Hepatocyte (in vitro differentiated cells): Measurements from ENCODE around the gene ATP13A2. TPM values are rescaled to one million over a fixed set of nuclear protein-coding genes. Genes with fewer than 3 reads are reported as not detected.

Experiments used
- DNase-seq: peaks from one replicate; pipeline ENCODE4 v3.0.0-alpha.2; 2016; ENCODE audit warnings: low spot score
- H2AFZ ChIP-seq: fragments of 200-600 bp; sonication (generic); 2 replicates; pipeline ENCODE4 v1.6.0; 2016; ENCODE audit warnings: antibody characterized with exemption, mild to moderate bottlenecking
- H3K27ac ChIP-seq: fragments of 200-600 bp; sonication (generic); 2 replicates; pipeline ENCODE4 v1.5.1; 2016; ENCODE audit warnings: mild to moderate bottlenecking
- H3K27me3 ChIP-seq: fragments of 200-600 bp; sonication (generic); 2 replicates; pipeline ENCODE4 v1.6.1; 2016
- H3K36me3 ChIP-seq: fragments of 200-600 bp; sonication (generic); replicated peaks from 2 replicates; pipeline ENCODE4 v1.5.1; 2016; ENCODE audit warnings: low read depth; ENCODE audit not compliant: insufficient read depth
- H3K4me1 ChIP-seq: fragments of 200-600 bp; sonication (generic); 2 replicates; pipeline ENCODE4 v1.5.1; 2016; ENCODE audit warnings: mild to moderate bottlenecking, moderate library complexity; ENCODE audit not compliant: insufficient read depth
- H3K4me2 ChIP-seq: fragments of 200-600 bp; sonication (generic); 2 replicates; pipeline ENCODE4 v1.6.0; 2016
- H3K4me3 ChIP-seq: fragments of 200-600 bp; sonication (generic); 2 replicates; pipeline ENCODE4 v1.5.1; 2016; ENCODE audit warnings: mild to moderate bottlenecking
- H3K79me2 ChIP-seq: fragments of 200-600 bp; sonication (generic); 2 replicates; pipeline ENCODE4 v1.6.0; 2017; ENCODE audit warnings: mild to moderate bottlenecking
- H3K9me2 ChIP-seq: fragments of 200-600 bp; sonication (generic); replicated peaks from 2 replicates; pipeline ENCODE4 v1.6.0; 2017; ENCODE audit warnings: mild to moderate bottlenecking; ENCODE audit not compliant: insufficient read depth
- H3K9me3 ChIP-seq: fragments of 200-600 bp; sonication (generic); 2 replicates; pipeline ENCODE4 v1.5.1; 2016; ENCODE audit warnings: low read depth, mild to moderate bottlenecking
- H4K20me1 ChIP-seq: fragments of 200-600 bp; sonication (generic); 2 replicates; pipeline ENCODE4 v1.6.0; 2016; ENCODE audit warnings: mild to moderate bottlenecking; ENCODE audit not compliant: insufficient read depth, poor library complexity, severe bottlenecking
- CTCF ChIP-seq: fragments of 200-600 bp; sonication (generic); IDR thresholded peaks from 2 replicates; pipeline ENCODE4 v1.5.1; 2016; ENCODE audit warnings: antibody characterized with exemption, mild to moderate bottlenecking; ENCODE audit not compliant: poor library complexity
- EZH2 ChIP-seq: fragments of 200-600 bp; sonication (generic); IDR thresholded peaks from 2 replicates; pipeline ENCODE4 v1.6.1; 2016; ENCODE audit warnings: antibody characterized with exemption, mild to moderate bottlenecking, borderline replicate concordance
- EZH2phosphoT487 ChIP-seq: fragments of 200-600 bp; sonication (generic); IDR thresholded peaks from one replicate; pipeline ENCODE4 v1.6.1; 2018; ENCODE audit warnings: antibody characterized with exemption, mild to moderate bottlenecking, low read depth, moderate library complexity; ENCODE audit not compliant: unreplicated experiment, severe bottlenecking
- WGBS: methylation state at CpG from one replicate; pipeline ENCODE4 v1.1.6; 2016; ENCODE audit warnings: low lambda C conversion rate; ENCODE audit errors: missing lambda C conversion rate; 5-methylcytosine and 5-hydroxymethylcytosine counted together
- polyA plus RNA-seq: library from polyadenylated mRNA; unstranded; fragments of >200 nt; fragmentation: Nextera tagmentation; extraction: Ambion mirVana; gene quantifications from 2 replicates; pipeline ENCODE4 v1.2.1, GENCODE V29; 2016
- total RNA-seq: library from RNA; depleted of rRNA; stranded (reverse); fragments of >200 nt; gene quantifications from 2 replicates; pipeline ENCODE4 v1.2.3, GENCODE V29; 2014

ATP13A2 gene
- total and polyA plus RNA-seq, 2 experiments from 2014 or later: 30.0 to 52.3 TPM

- Histone ChIP-seq H3K79me2 (no peaks in the 10 kb centered on the region), H4K20me1 (no peaks in the 10 kb centered on the region), H3K4me2 (no peak overlapping the region), H3K36me3 (no peaks in the 10 kb centered on the region), H3K9me2 (no peaks in the 10 kb centered on the region), H2AFZ (no peak overlapping the region), H3K4me1 (no peaks in the 10 kb centered on the region), H3K9me3 (no peaks in the 10 kb centered on the region), H3K4me3 (no peak overlapping the region), H3K27me3 (no peaks in the 10 kb centered on the region), H3K27ac (no peak overlapping the region)
- no peak for TF ChIP-seq EZH2
- TF ChIP-seq CTCF: no peak
- no peak for TF ChIP-seq EZH2phosphoT487
- WGBS: 90% methylated on average over 9 of the region's 9 CpGs
- DNase-seq: no peak
These were observed 19.1 kb downstream of the ATP13A2 start for GRCh38 chr1:16992675-16993074.

- Histone ChIP-seq H4K20me1 (no peaks in the 10 kb centered on the region), H3K9me2 (no peaks in the 10 kb centered on the region), H3K27ac (no peak overlapping the region), H3K79me2 (no peaks in the 10 kb centered on the region), H2AFZ (no peak overlapping the region), H3K4me1 (no peaks in the 10 kb centered on the region), H3K4me2 (no peak overlapping the region), H3K4me3 (no peak overlapping the region), H3K27me3 (no peaks in the 10 kb centered on the region), H3K36me3 (no peaks in the 10 kb centered on the region), H3K9me3 (no peaks in the 10 kb centered on the region)
- DNase-seq: no peak
- 98% methylated on average over 12 of the region's 12 CpGs for WGBS
- TF ChIP-seq CTCF (no peak), EZH2phosphoT487 (no peak), EZH2 (no peak)
These were observed 19.6 kb downstream of the ATP13A2 start for GRCh38 chr1:16992102-16992501.

- WGBS: over 99% methylated on average over 12 of the region's 12 CpGs
- Histone ChIP-seq H3K79me2 (no peaks in the 10 kb centered on the region), H3K9me3 (no peaks in the 10 kb centered on the region), H3K27me3 (no peaks in the 10 kb centered on the region), H2AFZ (no peak overlapping the region), H3K36me3 (no peaks in the 10 kb centered on the region), H4K20me1 (no peaks in the 10 kb centered on the region), H3K4me2 (no peak overlapping the region), H3K4me3 (no peak overlapping the region), H3K27ac (no peak overlapping the region), H3K4me1 (no peaks in the 10 kb centered on the region), H3K9me2 (no peaks in the 10 kb centered on the region)
- no peak for DNase-seq
- TF ChIP-seq CTCF (no peak), EZH2phosphoT487 (no peak), EZH2 (no peak)
These were observed 20.2 kb downstream of the ATP13A2 start for GRCh38 chr1:16991571-16991970.
